Measurements from ENCODE around the gene KIAA0319L.

DNA sequence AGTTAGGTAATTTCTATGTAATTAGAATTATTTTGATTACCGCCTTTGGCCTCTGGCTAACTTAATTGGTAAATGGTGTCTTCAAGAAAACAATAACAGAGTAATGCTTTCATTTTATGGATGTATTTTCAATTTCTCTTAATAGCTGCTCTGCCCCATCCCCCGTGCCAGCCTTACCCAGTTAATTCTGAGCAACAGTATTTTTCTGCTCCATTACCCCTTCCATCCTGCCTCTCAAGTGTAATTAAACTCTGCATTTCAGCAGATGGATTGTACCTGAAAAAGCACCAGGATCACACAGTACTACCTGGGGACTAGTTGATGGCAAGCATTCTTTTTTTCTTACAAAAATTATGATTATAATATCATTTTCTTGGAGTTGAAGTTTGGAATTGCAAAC is 104.2 kb downstream of the KIAA0319L start:
- TF ChIP-seq CTCF (IDR thresholded peaks at IDR 0.05) (no peak), ZFX (IDR thresholded peaks at IDR 0.05; ENCODE audit: borderline replicate concordance) (no peak)

Data from 22Rv1 (cell line).